IPS-15b (cell line): ENCODE results near the gene SULT1A1.
"Not testable (repeated sequence)": the region's sequence is repeated elsewhere in the genome, so short reads cannot be mapped to it uniquely, and the experiment has no call there.

ENCODE experiments used
- H3K27me3 ChIP-seq: one replicate; pipeline ENCODE4 v1.6.1; 2013; ENCODE audit warnings: low read length; ENCODE audit not compliant: control insufficient read depth, insufficient read depth
- H3K36me3 ChIP-seq: one replicate; pipeline ENCODE4 v1.6.1; 2013; ENCODE audit warnings: low read length; ENCODE audit not compliant: control insufficient read depth, insufficient read depth
- H3K4me1 ChIP-seq: one replicate; pipeline ENCODE4 v1.6.1; 2013; ENCODE audit warnings: mild to moderate bottlenecking, low read length; ENCODE audit not compliant: control insufficient read depth, insufficient read depth
- H3K4me3 ChIP-seq: one replicate; pipeline ENCODE4 v1.5.1; 2013; ENCODE audit warnings: low read depth, low read length
- H3K9ac ChIP-seq: one replicate; pipeline ENCODE4 v1.6.1; 2013; ENCODE audit warnings: low read depth, mild to moderate bottlenecking, low read length
- H3K9me3 ChIP-seq: one replicate; pipeline ENCODE4 v1.6.1; 2013; ENCODE audit warnings: mild to moderate bottlenecking, low read length; ENCODE audit not compliant: control insufficient read depth, insufficient read depth

Gene SULT1A1

GRCh38 chr16:28606291-28607115, 3.3 kb downstream of the SULT1A1 start:
- Histone ChIP-seq H3K36me3 (no peaks in the 10 kb centered on the region), H3K27me3 (no peaks in the 10 kb centered on the region), H3K4me3 (no peak overlapping the region), H3K9ac (no peak overlapping the region), H3K4me1 (peaks cover 5% of the 10 kb centered on the region), H3K9me3 (no peaks in the 10 kb centered on the region)

- no peak overlapping the region for H3K4me3 ChIP-seq
- H3K27me3 ChIP-seq: no peaks in the 10 kb centered on the region
- H3K36me3 ChIP-seq: no peaks in the 10 kb centered on the region
- no peaks in the 10 kb centered on the region for H3K4me1 ChIP-seq
- H3K9me3 ChIP-seq: no peaks in the 10 kb centered on the region
- no peak overlapping the region for H3K9ac ChIP-seq
These were observed 5.7 kb downstream of the SULT1A1 start for GRCh38 chr16:28604186-28604565.

- Histone ChIP-seq H3K9me3 (no peaks in the 10 kb centered on the region), H3K4me3 (no peak overlapping the region), H3K36me3 (no peaks in the 10 kb centered on the region), H3K4me1 (no peaks in the 10 kb centered on the region), H3K27me3 (no peaks in the 10 kb centered on the region), H3K9ac (no peak overlapping the region)
These were observed 6.3 kb downstream of the SULT1A1 start for GRCh38 chr16:28603381-28604185.

GRCh38 chr16:28602529-28602928, 7.3 kb downstream of the SULT1A1 start:
- no peaks in the 10 kb centered on the region for H3K4me1 ChIP-seq
- H3K4me3 ChIP-seq: no peak overlapping the region
- H3K27me3 ChIP-seq: no peaks in the 10 kb centered on the region
- H3K9me3 ChIP-seq: no peaks in the 10 kb centered on the region
- no peak overlapping the region for H3K9ac ChIP-seq
- no peaks in the 10 kb centered on the region for H3K36me3 ChIP-seq

- H3K9ac ChIP-seq, H3K36me3 ChIP-seq, H3K9me3 ChIP-seq, H3K4me1 ChIP-seq, H3K27me3 ChIP-seq, H3K4me3 ChIP-seq: not testable (repeated sequence)
These were observed 7.8 kb downstream of the SULT1A1 start for GRCh38 chr16:28602062-28602461.

GRCh38 chr16:28601589-28601988, 8.3 kb downstream of the SULT1A1 start:
- H3K36me3 ChIP-seq, H3K9ac ChIP-seq, H3K4me3 ChIP-seq, H3K9me3 ChIP-seq, H3K4me1 ChIP-seq, H3K27me3 ChIP-seq: not testable (repeated sequence)

- not testable (repeated sequence) for H3K9ac ChIP-seq, H3K9me3 ChIP-seq
These were observed 8.9 kb downstream of the SULT1A1 start for GRCh38 chr16:28600965-28601364.

GRCh38 chr16:28599377-28600285, 10.2 kb downstream of the SULT1A1 start:
- H3K9ac ChIP-seq, H3K4me1 ChIP-seq, H3K9me3 ChIP-seq, H3K36me3 ChIP-seq, H3K4me3 ChIP-seq, H3K27me3 ChIP-seq: not testable (repeated sequence)

More at GRCh38 chr16:28600965-28601364, 8.9 kb downstream of the SULT1A1 start:
- H3K4me3 ChIP-seq, H3K36me3 ChIP-seq, H3K4me1 ChIP-seq, H3K27me3 ChIP-seq: not testable (repeated sequence)

GRCh38 chr16:28597692-28598261, 12.1 kb downstream of the SULT1A1 start:
- no peak overlapping the region for H3K9ac ChIP-seq

GRCh38 chr16:28596840-28597691, 12.8 kb downstream of the SULT1A1 start, which contains the start of gene SULT1A2:
Gene SULT1A2 (minus strand): TSS chr16:28597050. CDS start chr16:28595930, 1,120 bp downstream.
- H3K4me1 ChIP-seq: no peaks in the 10 kb centered on the region
- H3K9ac ChIP-seq: no peak within 1 kb of the TSS
- H3K36me3 ChIP-seq: no peaks in the 10 kb centered on the region
- no peaks in the 10 kb centered on the region for H3K9me3 ChIP-seq
- H3K4me3 ChIP-seq: no peak within 1 kb of the TSS
- no peaks in the 10 kb centered on the region for H3K27me3 ChIP-seq

More at GRCh38 chr16:28597692-28598261, 12.1 kb downstream of the SULT1A1 start:
- no peaks in the 10 kb centered on the region for H3K4me1 ChIP-seq
- no peak overlapping the region for H3K4me3 ChIP-seq
- H3K27me3 ChIP-seq: no peaks in the 10 kb centered on the region
- H3K36me3 ChIP-seq: no peaks in the 10 kb centered on the region
- H3K9me3 ChIP-seq: no peaks in the 10 kb centered on the region
